ENCODE results near the gene MYBBP1A. TPM values are rescaled to one million over a fixed set of nuclear protein-coding genes. Genes with fewer than 3 reads are reported as not detected.
A peak's percentile ranks its signal among the peaks of the same experiment; 100 is the strongest.

Gene MYBBP1A
- total and polyA plus RNA-seq, 2 of the 13 experiments (the other 11 are each of a cell fraction or from before 2014, with no cell fraction given): 18.6 to 54.8 TPM

- TF ChIP-seq ZNF350 (CRISPR knock-in tag; IDR thresholded peaks at IDR 0.05; ENCODE audit: borderline replicate concordance, low read depth) (peak; percentile 67; the same call in 1 of the 2 replicates), ZKSCAN5 (CRISPR knock-in tag; IDR thresholded peaks at IDR 0.05) (no peak), ATM (IDR thresholded peaks at IDR 0.05; ENCODE audit: borderline replicate concordance) (no peak), PRDM10 (CRISPR knock-in tag; IDR thresholded peaks at IDR 0.05; ENCODE audit: low read depth) (no peak), AKAP8 (CRISPR knock-in tag; IDR thresholded peaks at IDR 0.05) (no peak), KIAA2018 (CRISPR knock-in tag; IDR thresholded peaks at IDR 0.05; ENCODE audit: borderline replicate concordance) (no peak), ZNF20 (CRISPR knock-in tag; IDR thresholded peaks at IDR 0.05) (0 out of 2 replicates have a peak, but pooled peaks have one; percentile 67), ZSCAN9 (CRISPR knock-in tag; IDR thresholded peaks at IDR 0.05; ENCODE audit: borderline replicate concordance) (peak; percentile 65), PRMT3 (CRISPR knock-in tag; IDR thresholded peaks at IDR 0.05; ENCODE audit: borderline replicate concordance, low read depth) (no peak; the same call in 1 of the 2 replicates), NR1H2 (CRISPR knock-in tag; IDR thresholded peaks at IDR 0.05; ENCODE audit: borderline replicate concordance, low read depth) (no peak), ZNF446 (CRISPR knock-in tag; IDR thresholded peaks at IDR 0.05) (peak; percentile 40; the same call in 1 of the 2 replicates), SOX6 (IDR thresholded peaks at IDR 0.05) (no peak), SOX6 (CRISPR knock-in tag; IDR thresholded peaks at IDR 0.05) (peak; percentile 69), ZNF780A (CRISPR knock-in tag; IDR thresholded peaks at IDR 0.05) (no peak)
- TF ChIP-seq, protein P1, sequence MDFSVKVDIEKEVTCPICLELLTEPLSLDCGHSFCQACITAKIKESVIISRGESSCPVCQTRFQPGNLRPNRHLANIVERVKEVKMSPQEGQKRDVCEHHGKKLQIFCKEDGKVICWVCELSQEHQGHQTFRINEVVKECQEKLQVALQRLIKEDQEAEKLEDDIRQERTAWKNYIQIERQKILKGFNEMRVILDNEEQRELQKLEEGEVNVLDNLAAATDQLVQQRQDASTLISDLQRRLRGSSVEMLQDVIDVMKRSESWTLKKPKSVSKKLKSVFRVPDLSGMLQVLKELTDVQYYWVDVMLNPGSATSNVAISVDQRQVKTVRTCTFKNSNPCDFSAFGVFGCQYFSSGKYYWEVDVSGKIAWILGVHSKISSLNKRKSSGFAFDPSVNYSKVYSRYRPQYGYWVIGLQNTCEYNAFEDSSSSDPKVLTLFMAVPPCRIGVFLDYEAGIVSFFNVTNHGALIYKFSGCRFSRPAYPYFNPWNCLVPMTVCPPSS (IDR thresholded peaks at IDR 0.05): no peak
Measured at GRCh38 chr17:4554997-4555799, at the start of gene MYBBP1A (continued).
